Left lung (tissue), 10 donors: ENCODE measurements around the gene FAM50B. TPM values are rescaled to one million over a fixed set of nuclear protein-coding genes. Genes with fewer than 3 reads are reported as not detected.

Source experiments
- ATAC-seq: fragments of 200-7000 bp; cut with Tn5 transposase; one replicate; pipeline ENCODE4 v1.9.1; 2020; ENCODE audit warnings: moderate library complexity
- DNase-seq, 4 donors: peaks; one replicate each; pipeline ENCODE4 v3.0.0-alpha.2; 2013 to 2020
- H3K27ac ChIP-seq, 2 donors: fragments of 200-600 bp; sonication (generic) in 1 of 2; one replicate each; pipeline versions ENCODE4 v1.5.0 to v1.8.0; 2020 to 2021
- H3K27me3 ChIP-seq, 2 donors: fragments of 200-600 bp; sonication (generic) in 1 of 2; one replicate each; pipeline versions ENCODE4 v1.5.0 to v1.8.0; 2020 to 2021
- H3K36me3 ChIP-seq, 2 donors: fragments of 200-600 bp; sonication (generic) in 1 of 2; one replicate each; pipeline versions ENCODE4 v1.5.0 to v1.8.0; 2020 to 2021
- H3K4me1 ChIP-seq, 2 donors: fragments of 200-600 bp; one replicate each; pipeline ENCODE4 v1.8.0; 2021
- H3K4me3 ChIP-seq, 2 donors: fragments of 200-600 bp; sonication (generic) in 1 of 2; one replicate each; pipeline versions ENCODE4 v1.5.0 to v1.8.0; 2020 to 2021; ENCODE audit warnings: mild to moderate bottlenecking in 1 of 2
- H3K9me3 ChIP-seq, 2 donors: fragments of 200-600 bp; sonication (generic) in 1 of 2; one replicate each; pipeline versions ENCODE4 v1.5.0 to v1.8.0; 2020 to 2021
- intact Hi-C, 2 donors: fragments of 100-400 bp; cut with DNase I; formaldehyde crosslinking; loops; one replicate each; pipeline versions ENCODE4 v1.11.2 to v1.14.2; 2022
- polyA plus RNA-seq, 6 donors: library from polyadenylated mRNA; unstranded; fragments of 120-200 nt; gene quantifications; one replicate each; pipeline ENCODE4 v1.2.1, GENCODE V29; 2013; ENCODE audit not compliant: insufficient read length in 6 of 6
- total RNA-seq, 2 donors: library from RNA; stranded (reverse); fragmentation: NEBNext Ultra II Directional; extraction: Animal tissue kit (Norgen Biotek cat#: 25700); gene quantifications; one replicate each; pipeline ENCODE4 v1.2.1, GENCODE V29; 2021
- TF ChIP-seq, protein P1 (sequence below), 2 donors: fragments of 200-600 bp; sonication (generic) in 1 of 2; IDR thresholded peaks; one replicate each; pipeline versions ENCODE4 v1.5.0 to v1.8.0; 2021; ENCODE audit warnings: antibody characterized with exemption in 2 of 2
- donor health status: DM: no; HTN: yes; CAD: no.
- donor health status: DM: no; HTN: no; CAD: no.

The FAM50B gene
- total and polyA plus RNA-seq, 8 donors, result 8.5 to 20.3 (median 11.0) TPM

DNA sequence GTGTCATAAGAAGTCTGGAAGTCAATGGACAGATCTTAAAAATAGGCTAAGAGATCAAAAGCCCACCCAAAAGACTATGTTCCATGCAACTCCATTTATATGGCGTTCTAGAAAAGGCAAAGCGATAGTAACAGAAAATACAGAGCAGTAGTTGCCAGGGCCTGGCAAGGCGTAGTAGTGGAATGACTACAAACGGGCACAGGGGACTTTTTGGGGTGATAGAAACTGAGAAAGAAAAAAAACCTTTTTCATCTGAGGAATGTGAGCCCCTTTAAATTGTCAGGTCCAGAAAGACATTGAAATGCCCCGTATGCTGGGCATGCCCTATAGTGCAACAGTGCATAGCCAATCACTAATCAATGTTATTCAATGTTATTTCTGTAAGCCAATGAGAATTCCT is 47.2 kb upstream of the FAM50B start:
- no peaks in the 10 kb centered on the region for H3K27me3 ChIP-seq
- intact Hi-C loops, result no loop called here
- peaks cover 17 to 28% of the 10 kb centered on the region in 2 donors for H3K4me1 ChIP-seq
- no peaks in the 10 kb centered on the region for H3K9me3 ChIP-seq
- no peak for DNase-seq
- TF ChIP-seq, protein P1, sequence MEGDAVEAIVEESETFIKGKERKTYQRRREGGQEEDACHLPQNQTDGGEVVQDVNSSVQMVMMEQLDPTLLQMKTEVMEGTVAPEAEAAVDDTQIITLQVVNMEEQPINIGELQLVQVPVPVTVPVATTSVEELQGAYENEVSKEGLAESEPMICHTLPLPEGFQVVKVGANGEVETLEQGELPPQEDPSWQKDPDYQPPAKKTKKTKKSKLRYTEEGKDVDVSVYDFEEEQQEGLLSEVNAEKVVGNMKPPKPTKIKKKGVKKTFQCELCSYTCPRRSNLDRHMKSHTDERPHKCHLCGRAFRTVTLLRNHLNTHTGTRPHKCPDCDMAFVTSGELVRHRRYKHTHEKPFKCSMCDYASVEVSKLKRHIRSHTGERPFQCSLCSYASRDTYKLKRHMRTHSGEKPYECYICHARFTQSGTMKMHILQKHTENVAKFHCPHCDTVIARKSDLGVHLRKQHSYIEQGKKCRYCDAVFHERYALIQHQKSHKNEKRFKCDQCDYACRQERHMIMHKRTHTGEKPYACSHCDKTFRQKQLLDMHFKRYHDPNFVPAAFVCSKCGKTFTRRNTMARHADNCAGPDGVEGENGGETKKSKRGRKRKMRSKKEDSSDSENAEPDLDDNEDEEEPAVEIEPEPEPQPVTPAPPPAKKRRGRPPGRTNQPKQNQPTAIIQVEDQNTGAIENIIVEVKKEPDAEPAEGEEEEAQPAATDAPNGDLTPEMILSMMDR (IDR thresholded peaks at IDR 0.05), result no peak
- H3K4me3 ChIP-seq, result no peak overlapping the region
- H3K27ac ChIP-seq, result no peak overlapping the region
- ATAC-seq, result no peak
- H3K36me3 ChIP-seq, result no peaks in the 10 kb centered on the region

DNA sequence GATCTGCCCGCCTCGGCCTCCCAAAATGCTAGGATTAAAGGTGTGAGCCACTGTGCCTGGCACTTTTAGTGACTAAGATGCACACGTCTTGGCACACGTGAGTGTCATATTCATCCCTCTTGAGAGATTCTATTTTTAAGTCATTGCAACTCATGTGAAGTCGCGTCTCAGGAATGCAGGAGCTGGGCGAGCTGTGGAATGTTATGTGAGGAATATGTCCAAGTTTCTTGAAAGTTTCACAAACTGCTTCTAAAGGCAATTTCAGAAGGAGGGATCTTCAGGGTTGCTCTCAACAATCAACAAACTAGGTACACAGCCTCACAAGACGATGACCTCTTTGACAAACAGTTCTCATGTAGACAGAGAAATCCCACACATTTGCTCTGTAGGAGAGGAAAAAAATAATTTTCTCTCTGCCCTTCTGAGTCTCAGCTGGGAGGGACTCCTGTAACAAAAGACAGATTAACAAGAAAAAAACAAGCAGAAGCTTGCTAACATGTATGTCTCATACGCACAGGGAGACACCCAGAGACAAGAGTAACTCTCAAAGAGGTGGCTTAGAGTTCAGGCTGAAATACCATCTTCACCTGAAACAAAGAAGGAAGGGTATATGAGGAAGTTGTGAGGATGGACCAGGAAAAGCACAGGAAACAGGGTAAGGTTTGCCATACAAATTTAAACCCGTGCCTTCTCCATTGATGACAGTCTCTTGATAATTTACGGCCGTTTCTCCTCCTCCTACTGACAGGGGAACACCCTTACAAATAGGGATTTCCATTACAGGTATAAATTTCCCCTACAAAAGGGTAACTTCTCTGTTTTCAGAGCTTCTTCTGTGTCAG is 45.3 kb upstream of the FAM50B start:
- DNase-seq, result no peak
- H3K27ac ChIP-seq, result peak overlapping the region; percentile 49 to 72
- H3K9me3 ChIP-seq, result no peaks in the 10 kb centered on the region

DNA sequence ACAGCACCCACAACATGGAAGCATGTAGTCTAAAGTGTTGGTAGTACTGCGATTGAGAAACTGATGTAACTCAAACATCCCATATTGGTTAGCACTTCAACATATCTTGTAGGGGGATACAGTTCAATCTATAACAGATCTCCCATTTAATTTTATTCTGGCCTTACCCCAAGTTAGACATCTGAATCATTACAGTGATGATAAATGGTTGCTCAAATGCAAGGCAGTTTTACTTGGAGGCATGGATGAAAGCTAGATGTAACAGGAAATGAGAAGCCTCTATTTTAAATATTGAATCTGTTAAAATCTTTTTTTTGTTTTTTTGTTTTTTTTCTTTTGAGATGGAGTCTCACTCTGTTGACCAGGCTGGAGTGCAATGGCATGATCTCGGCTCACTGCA is 44.2 kb upstream of the FAM50B start:
- H3K36me3 ChIP-seq, result no peaks in the 10 kb centered on the region
- H3K27me3 ChIP-seq, result no peaks in the 10 kb centered on the region
- H3K9me3 ChIP-seq, result no peaks in the 10 kb centered on the region
- intact Hi-C loops, result no loop called here
- H3K4me3 ChIP-seq, result no peak overlapping the region
- no peak overlapping the region for H3K27ac ChIP-seq
- peaks cover 11 to 14% of the 10 kb centered on the region in 2 donors for H3K4me1 ChIP-seq
- DNase-seq (no peak), ATAC-seq (no peak)
- TF ChIP-seq, protein P1 (IDR thresholded peaks at IDR 0.05), result no peak

More for the DNA sequence above, 45.3 kb upstream of the FAM50B start:
- TF ChIP-seq, protein P1 (IDR thresholded peaks at IDR 0.05), result no peak
- no peak overlapping the region for H3K4me3 ChIP-seq
- H3K4me1 ChIP-seq, result peaks cover 11 to 13% of the 10 kb centered on the region in 2 donors
- H3K27me3 ChIP-seq, result no peaks in the 10 kb centered on the region
- intact Hi-C loops, result no loop called here
- no peaks in the 10 kb centered on the region for H3K36me3 ChIP-seq
- ATAC-seq, result peak; percentile 61

DNA sequence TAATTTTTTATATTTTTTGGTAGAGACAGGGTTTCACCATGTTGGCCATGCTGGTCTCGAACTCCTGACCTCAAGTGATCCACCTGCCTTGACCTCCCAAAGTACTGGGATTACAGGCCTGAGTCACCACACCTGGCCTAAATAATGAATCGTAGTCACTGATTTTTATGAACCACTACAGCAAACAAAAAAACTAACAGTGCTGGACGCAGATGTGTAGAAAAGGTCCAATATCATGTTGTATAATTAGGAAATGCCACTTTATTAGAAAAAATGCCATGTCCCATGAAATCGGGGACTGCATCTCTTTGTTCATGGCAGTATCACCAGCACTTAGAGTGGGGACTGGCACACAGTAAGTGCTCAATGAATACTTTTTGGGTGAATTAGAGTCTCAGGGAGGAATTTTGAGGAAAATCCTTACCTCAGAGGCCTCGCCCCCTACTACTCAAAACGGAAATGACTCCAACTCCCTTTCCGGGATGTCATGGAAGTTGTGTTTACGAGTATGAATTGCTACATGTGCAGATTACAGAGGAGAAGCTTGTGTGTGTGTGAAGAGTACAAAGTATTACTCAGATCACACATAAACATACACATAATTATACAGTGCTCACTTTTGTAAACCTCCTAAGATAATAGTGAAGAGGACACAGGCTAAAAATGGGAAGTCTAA is 43.6 kb upstream of the FAM50B start:
- Histone ChIP-seq H3K9me3 (no peaks in the 10 kb centered on the region), H3K4me1 (peaks cover 11 to 14% of the 10 kb centered on the region in 2 donors), H3K27ac (no peak overlapping the region), H3K36me3 (no peaks in the 10 kb centered on the region), H3K4me3 (no peak overlapping the region), H3K27me3 (no peaks in the 10 kb centered on the region)
- TF ChIP-seq, protein P1 (IDR thresholded peaks at IDR 0.05), result no peak
- ATAC-seq, result no peak
- no peak for DNase-seq
- intact Hi-C loops, result no loop called here
